IPS-18c (cell line): ENCODE measurements around the gene CCL25.

Experiments used
- H3K4me3 ChIP-seq: 2 replicates; pipeline ENCODE4 v1.7.0; 2013; ENCODE audit warnings: low read depth, mild to moderate bottlenecking, low read length, moderate library complexity; ENCODE audit not compliant: insufficient read depth
- H3K9me3 ChIP-seq: one replicate; pipeline ENCODE4 v1.6.1; 2013; ENCODE audit warnings: mild to moderate bottlenecking, low read length, moderate library complexity; ENCODE audit not compliant: control insufficient read depth, insufficient read depth

CCL25 gene

DNA sequence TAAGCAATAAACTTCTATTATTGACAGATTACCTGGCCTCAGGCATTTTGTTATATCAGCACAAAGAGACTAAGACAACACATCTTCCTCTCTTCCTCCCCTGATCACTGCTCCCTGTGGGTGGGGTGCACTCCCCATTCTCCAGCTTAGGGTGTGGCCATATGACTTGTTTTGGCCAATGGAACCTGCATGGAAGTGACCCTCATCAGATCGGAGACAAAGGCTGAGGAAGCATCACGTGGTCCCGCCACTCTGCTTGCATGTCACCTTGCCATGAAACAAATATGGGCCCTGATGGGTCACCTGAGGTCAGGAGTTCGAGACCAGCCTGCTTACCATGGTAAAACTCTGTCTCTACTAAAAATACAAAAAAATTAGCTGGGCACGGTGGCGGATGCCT lies 13.7 kb upstream of the CCL25 start:
- H3K4me3 ChIP-seq = no peak overlapping the region
- no peaks in the 10 kb centered on the region for H3K9me3 ChIP-seq

GRCh38 chr19:8039231-8039630 lies 13.3 kb upstream of the CCL25 start:
- no peaks in the 10 kb centered on the region for H3K9me3 ChIP-seq
- H3K4me3 ChIP-seq = no peak overlapping the region

- Histone ChIP-seq H3K9me3 (no peaks in the 10 kb centered on the region), H3K4me3 (no peak overlapping the region)
These were observed 11.0 kb upstream of the CCL25 start for GRCh38 chr19:8041531-8041931.

GRCh38 chr19:8042900-8043299 lies 9.7 kb upstream of the CCL25 start:
- Histone ChIP-seq H3K4me3 (no peak overlapping the region), H3K9me3 (no peaks in the 10 kb centered on the region)

- no peak overlapping the region for H3K4me3 ChIP-seq
- H3K9me3 ChIP-seq = no peaks in the 10 kb centered on the region
These were observed 8.5 kb upstream of the CCL25 start for GRCh38 chr19:8044018-8044417.

GRCh38 chr19:8045872-8046568 lies 6.5 kb upstream of the CCL25 start:
- no peaks in the 10 kb centered on the region for H3K9me3 ChIP-seq
- H3K4me3 ChIP-seq = no peak overlapping the region

DNA sequence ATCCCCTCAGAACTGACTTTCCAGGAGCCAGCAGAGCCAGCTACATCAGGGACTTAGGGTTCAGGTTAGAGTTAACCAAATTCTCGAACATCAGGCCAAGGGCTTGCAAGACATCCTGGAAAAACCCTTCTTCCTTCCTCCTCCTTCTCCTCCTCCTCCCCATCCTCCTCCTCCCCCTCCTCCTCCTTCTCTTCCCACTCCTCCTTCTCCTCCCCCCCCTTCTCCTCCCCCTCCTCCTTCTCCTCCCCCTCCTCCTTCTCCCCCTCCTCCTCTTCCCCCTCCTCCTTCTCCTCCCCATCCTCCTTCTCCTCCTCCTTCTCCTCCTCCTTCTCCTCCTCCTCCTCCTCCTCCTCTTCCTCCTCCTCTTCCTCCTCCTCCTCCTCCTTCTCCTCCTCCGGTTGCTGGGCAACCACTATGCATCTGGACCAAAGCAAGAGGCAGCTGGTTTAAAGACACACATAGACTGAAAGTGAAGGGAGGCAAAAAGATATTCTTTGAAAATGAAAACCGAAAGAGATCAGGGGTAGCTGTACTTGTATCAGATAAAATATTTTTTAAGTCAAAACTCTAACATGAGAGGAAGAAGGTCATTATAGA lies 5.9 kb upstream of the CCL25 start:
- Histone ChIP-seq H3K4me3 (no peak overlapping the region), H3K9me3 (no peaks in the 10 kb centered on the region)

DNA sequence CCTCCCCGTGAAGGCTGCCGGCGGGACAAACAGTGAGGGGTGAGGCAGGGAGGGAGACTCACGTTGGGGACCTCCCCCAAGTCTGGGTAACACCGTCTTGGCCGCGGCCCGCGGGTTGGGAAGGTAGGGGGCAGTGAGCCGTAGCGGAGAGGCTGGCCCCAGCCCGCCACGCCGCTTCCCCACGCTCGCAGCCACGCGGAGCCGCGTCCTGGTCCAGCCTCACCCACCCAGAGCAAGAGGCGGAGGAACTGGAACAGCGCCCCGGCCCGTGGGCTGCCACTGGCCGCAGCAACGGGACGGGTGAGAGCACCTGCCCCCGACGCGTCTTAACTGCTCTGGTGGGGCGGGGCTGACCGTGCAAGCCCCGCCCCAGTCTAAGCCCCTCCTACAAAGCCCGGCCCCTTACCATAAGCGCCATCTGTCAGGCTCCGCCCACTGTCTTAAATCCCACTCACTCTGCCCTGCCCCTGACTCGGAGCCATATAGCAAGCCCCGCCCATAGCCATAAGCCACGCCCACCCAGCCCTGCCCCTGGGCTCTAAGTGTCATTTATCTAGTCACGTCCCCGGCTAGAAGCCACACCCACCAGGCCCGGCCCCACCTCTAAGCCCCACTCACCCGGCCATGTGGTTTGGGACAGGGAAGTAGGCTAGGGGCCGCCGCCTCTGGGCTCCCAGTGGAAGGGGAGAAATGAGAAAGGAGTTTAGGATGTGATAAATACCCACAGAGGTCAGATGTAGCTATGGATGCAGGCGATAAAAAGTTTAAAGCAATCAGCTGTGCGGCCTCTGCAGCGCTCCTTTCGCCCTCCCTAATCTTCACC lies 2.1 kb upstream of the CCL25 start:
- Histone ChIP-seq H3K9me3 (no peaks in the 10 kb centered on the region), H3K4me3 (peak overlapping the region; percentile 63)

DNA sequence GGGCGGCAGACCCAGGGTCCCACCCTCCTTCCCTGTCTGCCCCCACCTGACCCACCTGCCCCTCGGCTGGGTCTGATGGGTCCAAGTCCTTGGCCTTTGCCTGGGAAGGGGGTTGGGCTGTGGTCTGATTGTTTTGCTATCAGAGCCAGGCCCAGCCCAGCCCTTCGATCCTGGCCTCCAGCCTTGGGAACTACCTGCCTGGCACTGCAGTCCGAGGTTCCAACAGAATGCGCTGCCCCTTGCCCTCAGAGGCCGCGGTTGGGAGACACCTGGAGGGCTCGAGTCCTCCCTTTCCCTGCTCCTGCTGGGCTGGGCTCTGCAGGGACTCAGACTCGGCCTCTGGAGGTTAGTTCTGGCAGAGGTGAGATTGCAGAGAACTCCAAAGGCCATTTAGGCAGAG lies 1.6 kb downstream of the CCL25 start:
- H3K4me3 ChIP-seq = no peak overlapping the region
- no peaks in the 10 kb centered on the region for H3K9me3 ChIP-seq

- Histone ChIP-seq H3K9me3 (no peaks in the 10 kb centered on the region), H3K4me3 (no peak overlapping the region)
These were observed 4.0 kb downstream of the CCL25 start for GRCh38 chr19:8056533-8056932.

DNA sequence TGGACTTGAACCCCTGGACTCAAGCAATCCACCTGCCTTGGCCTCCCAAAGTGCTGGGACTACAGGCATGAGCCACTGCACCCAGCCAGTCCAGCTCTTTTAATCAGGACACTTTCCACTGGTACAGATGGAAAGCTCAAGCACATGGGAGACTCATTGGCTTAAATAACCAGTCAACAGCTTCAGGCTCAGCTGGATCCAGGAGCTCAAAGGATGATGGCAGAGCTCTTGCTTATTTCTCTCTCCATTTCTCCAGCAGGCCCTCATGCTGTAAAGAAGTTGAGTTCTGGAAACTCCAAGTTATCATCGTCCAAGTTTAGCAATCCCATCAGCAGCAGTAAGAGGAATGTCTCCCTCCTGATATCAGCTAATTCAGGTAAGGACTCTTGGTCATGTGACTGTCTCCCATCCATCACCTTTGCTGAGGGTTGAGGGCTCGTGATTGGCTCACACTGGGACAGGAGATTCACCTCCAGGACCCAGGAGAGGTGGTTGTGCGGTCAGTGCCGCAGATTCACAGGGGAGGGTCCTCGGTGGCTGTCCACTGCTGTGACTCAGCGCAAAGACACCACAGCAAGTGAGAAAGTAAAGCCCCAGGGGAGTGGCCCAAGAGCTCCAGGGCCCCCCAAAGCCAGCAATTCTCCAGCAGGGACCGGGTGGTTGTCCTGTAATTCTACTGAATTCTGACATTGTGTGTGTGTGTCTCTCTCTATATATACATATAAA lies 5.1 kb downstream of the CCL25 start:
- Histone ChIP-seq H3K9me3 (no peaks in the 10 kb centered on the region), H3K4me3 (no peak overlapping the region)

GRCh38 chr19:8064911-8065874 lies 12.6 kb downstream of the CCL25 start:
- no peak overlapping the region for H3K4me3 ChIP-seq
- peaks cover 8% of the 10 kb centered on the region for H3K9me3 ChIP-seq

DNA sequence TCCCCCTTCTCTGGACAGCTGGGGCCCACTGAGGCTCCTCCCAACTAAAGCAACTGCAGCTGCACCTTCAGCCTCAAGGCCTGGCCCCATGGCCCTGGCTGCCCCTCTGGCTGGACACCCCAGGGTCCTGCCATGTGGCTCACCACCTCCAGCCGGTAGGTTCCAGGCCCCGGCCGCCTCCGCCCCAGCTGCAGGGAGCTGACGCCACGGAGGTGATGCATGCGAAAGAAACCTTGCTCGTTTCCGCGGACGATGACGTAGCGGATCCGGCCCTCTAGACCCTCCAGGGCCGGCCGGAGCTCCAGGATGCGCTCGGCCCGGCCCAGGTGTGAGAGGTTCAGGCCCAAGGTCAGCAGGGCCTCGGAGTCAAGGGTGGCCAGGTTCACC lies 13.3 kb downstream of the CCL25 start:
- H3K9me3 ChIP-seq = peaks cover 11% of the 10 kb centered on the region
- H3K4me3 ChIP-seq = no peak overlapping the region

DNA sequence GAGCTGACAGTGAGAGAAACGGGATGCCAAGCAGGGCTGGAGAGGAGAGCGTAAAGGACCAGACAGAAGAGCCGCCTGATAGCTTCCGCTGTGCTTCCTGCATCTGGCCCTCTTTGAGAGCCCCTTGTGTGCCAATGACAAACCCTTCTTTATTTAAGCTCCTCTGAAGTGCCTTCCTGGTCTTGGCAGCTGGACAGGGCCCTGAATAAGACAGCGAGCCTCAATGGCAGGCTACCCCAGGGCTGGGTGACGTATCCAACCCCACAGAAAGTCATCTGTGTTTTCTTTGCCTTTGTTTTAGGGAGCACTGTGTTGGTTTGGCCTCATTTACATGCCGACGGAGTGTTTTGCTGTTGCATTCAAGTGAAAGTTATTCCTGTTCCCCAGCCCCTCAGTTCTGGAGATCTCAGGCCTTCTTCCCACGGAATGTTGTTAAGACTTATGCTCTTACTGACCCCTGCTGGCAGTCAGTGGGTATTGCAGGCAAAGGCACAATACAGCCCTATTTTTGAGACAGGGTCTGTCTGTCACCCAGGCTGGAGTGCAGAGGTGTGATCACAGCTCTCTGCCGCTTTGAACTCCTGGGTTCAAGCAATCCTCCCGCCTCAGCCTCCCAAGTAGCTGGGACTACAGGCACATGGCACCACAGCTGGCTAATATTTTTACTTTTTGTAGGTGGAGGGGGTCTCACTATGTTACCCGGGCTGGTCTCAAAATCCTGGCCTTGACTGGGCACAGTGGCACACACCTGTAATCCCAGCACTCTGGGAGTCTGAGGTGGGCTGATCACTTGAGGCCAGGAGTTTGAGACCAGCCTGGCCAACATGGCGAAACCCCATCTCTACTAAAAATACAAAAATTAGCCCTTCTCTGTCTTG lies 16.8 kb downstream of the CCL25 start:
- Histone ChIP-seq H3K9me3 (peaks cover 14% of the 10 kb centered on the region), H3K4me3 (no peak overlapping the region)

DNA sequence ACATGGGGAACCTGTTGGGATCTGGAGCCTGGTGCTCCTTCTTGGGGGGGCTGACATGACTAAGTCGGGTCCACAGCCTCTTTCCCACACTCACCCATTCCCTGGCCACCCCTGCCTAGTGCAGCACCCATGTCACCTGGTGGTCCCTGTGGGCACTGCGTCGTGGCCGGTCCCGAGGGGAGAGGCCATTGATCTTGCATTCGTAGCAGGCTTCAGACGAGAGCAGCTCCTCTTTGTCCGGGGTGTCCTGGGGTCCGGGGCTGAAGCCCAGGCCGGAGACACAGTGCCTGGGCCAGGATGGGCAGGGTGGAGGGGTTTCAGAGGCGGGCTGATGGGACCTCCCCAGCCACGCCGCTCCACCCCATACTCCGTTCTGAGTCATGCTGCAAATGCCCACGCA lies 19.4 kb downstream of the CCL25 start:
- H3K9me3 ChIP-seq = peaks cover 14% of the 10 kb centered on the region
- H3K4me3 ChIP-seq = no peak overlapping the region

- no peak overlapping the region for H3K4me3 ChIP-seq
- peaks cover 11% of the 10 kb centered on the region for H3K9me3 ChIP-seq
These were observed 21.9 kb downstream of the CCL25 start for GRCh38 chr19:8074501-8074900.
